GM12878 (cell line): ENCODE results near the gene NKAIN4.
A peak's percentile ranks its signal among the peaks of the same experiment; 100 is the strongest.
"Not testable (repeated sequence)": the region's sequence is repeated elsewhere in the genome, so short reads cannot be mapped to it uniquely, and the experiment has no call there.

ENCODE experiments used
- BHLHE40 ChIP-seq, 2 experiments: fragments of 450-650 bp in 1 of 2; IDR thresholded peaks; 2 replicates each; pipeline ENCODE4 v1.6.1; 2011 to 2017; ENCODE audit warnings: low read depth in 2 of 2, borderline replicate concordance in 1 of 2, improper control_type of control experiment in 1 of 2, low read length in 1 of 2, mild to moderate bottlenecking in 1 of 2
- CBX3 ChIP-seq: fragments of 200-600 bp; sonication (generic); IDR thresholded peaks from 2 replicates; pipeline ENCODE4 v1.6.1; 2016; ENCODE audit warnings: low read depth, borderline replicate concordance
- CEBPZ ChIP-seq: fragments of 150-350 bp; IDR thresholded peaks from 2 replicates; pipeline ENCODE4 v1.6.1; 2016; ENCODE audit warnings: low read depth, low read length
- CTCF ChIP-seq, 3 experiments: IDR thresholded peaks in 2 of 3; conservative IDR thresholded peaks in 1 of 3; 2 replicates each; pipeline ENCODE4 v1.5.1; 2011; ENCODE audit warnings: low read depth in 3 of 3, low read length in 3 of 3, mild to moderate bottlenecking in 3 of 3, control low read depth in 2 of 3, moderate library complexity in 2 of 3, inconsistent platforms in 1 of 3, mixed read lengths in 1 of 3; ENCODE audit not compliant: control insufficient read depth in 2 of 3, insufficient read depth in 1 of 3; ENCODE audit errors: extremely low read depth in 1 of 3
- EZH2 ChIP-seq: IDR thresholded peaks from 2 replicates; pipeline ENCODE4 v1.6.1; 2012; ENCODE audit warnings: low read depth, mild to moderate bottlenecking, control low read depth, inconsistent platforms, low read length, borderline replicate concordance; ENCODE audit not compliant: control insufficient read depth
- KDM1A ChIP-seq: fragments of 200-600 bp; sonication (generic); IDR thresholded peaks from 2 replicates; pipeline ENCODE4 v1.6.1; 2016; ENCODE audit warnings: borderline replicate concordance
- NRF1 ChIP-seq: conservative IDR thresholded peaks from 2 replicates; pipeline ENCODE4 v1.6.1; 2011; ENCODE audit warnings: mild to moderate bottlenecking, low read depth, low read length, improper control_type of control experiment
- POLR2A ChIP-seq: IDR thresholded peaks from 2 replicates; pipeline ENCODE4 v1.6.1; 2011; ENCODE audit warnings: low read depth, mild to moderate bottlenecking, low read length
- POLR2AphosphoS5 ChIP-seq: IDR thresholded peaks from 2 replicates; pipeline ENCODE4 v1.6.1; 2011; ENCODE audit warnings: mild to moderate bottlenecking, low read length, inconsistent platforms
- SMAD1 ChIP-seq: fragments of 450-650 bp; IDR thresholded peaks from 2 replicates; pipeline ENCODE4 v1.6.1; 2018; ENCODE audit warnings: mild to moderate bottlenecking, low read depth; ENCODE audit not compliant: partially characterized antibody
- SREBF2 ChIP-seq: IDR thresholded peaks from 2 replicates; pipeline ENCODE4 v1.6.1; 2012; ENCODE audit warnings: mild to moderate bottlenecking, low read length
- TAF1 ChIP-seq: IDR thresholded peaks from 2 replicates; pipeline ENCODE4 v1.6.1; 2011; ENCODE audit warnings: mild to moderate bottlenecking, low read depth, low read length, borderline replicate concordance
- TCF7 ChIP-seq: IDR thresholded peaks from 2 replicates; pipeline ENCODE4 v1.6.1; 2014; ENCODE audit warnings: antibody characterized with exemption, borderline replicate concordance
- YY1 ChIP-seq: IDR thresholded peaks from 2 replicates; pipeline ENCODE4 v1.6.1; 2011; ENCODE audit warnings: low read depth, mild to moderate bottlenecking, low read length

DNA sequence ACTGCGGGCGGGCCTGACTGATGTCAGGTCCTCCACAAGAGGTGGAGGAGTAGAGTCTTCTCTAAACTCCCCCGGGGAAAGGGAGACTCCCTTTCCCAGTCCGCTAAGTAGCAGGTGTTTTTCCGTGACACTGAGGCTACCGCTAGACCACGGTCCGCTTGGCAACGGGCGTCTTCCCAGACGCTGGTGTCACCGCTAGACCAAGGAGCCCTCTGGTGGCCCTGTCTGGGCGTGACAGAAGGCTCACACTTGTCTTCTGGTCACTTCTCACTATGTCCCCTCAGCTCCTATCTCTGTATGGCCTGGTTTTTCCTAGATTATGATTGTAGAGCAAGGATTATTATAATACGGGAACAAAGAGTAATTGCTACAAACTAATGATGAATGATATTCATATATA, 2.9 kb downstream of the NKAIN4 start:
- TF ChIP-seq CTCF (IDR thresholded peaks at IDR 0.05 in 2 of 3, conservative IDR thresholded peaks at IDR 0.05 in 1 of 3; ENCODE audit: control insufficient read depth in 2 of 3, extremely low read depth in 1 of 3, insufficient read depth in 1 of 3, low read depth in 3 of 3, low read length in 3 of 3), result peak in 2 of 3 experiments; percentile 7 to 20; a peak in 1 of 6 replicates
- not testable (repeated sequence) for TF ChIP-seq CEBPZ; NRF1; TAF1; POLR2A; EZH2; BHLHE40 (IDR thresholded peaks at IDR 0.05; ENCODE audit: borderline replicate concordance in 1 of 2, low read depth in 2 of 2, low read length in 1 of 2); SREBF2; SMAD1; KDM1A; TCF7; YY1; CBX3; POLR2AphosphoS5
